Effector CD8-positive, alpha-beta T cell (primary cell): ENCODE results near the gene TBX2.

Experiments used
- DNase-seq: peaks from one replicate; lab custom pipeline; 2025; lab: John Stamatoyannopoulos, UW

The TBX2 gene

DNA sequence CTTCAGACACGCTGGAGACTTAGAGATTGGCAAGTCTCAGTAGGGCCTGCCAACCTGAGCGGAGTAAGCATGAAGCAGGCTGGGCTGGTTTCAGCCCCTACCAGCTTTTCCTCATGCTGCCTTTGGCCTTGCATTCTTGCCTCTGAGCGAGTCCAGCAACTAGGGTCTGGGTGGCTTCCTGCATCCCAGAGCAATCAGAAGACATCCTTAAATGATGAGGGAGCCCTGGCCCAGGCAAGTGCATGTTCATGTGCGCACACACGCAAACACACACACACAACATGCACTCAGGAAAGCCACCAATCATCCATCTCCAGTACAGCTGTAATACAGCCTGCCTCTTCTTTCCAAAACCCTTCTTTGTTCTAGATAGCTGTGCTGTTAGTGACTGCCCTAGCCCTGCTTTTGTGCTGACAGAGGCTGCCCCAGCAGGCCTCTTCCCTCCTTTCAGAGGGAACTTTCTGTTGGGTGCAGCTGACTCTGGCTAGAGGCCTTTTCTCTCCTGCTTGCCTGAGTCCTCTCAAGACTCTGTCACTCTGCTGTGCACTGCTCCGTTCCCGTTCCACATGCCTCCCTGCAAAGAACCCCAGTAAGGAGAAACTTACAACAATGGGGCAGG lies 30.7 kb upstream of the TBX2 start:
- no peak for DNase-seq

DNA sequence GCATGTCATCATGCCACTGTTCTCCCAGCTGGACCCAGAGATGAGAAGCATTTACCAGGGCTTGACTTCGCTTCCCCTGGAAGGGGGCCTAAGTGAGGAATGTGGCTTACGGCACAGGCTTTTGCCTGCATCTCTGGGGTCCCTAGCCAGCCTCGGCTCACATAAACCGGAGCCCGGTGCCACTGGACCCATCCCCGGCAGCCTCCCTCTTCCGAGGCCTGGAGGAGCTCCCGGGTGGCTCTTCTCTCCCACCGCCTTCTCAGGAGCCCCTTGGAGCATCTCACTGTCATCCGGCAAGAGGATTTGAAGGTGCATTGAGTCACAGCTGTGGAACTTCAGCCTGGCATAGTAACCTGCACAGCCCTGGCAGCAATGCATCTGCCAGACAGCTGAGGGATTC lies 29.9 kb upstream of the TBX2 start:
- DNase-seq, result no peak

DNA sequence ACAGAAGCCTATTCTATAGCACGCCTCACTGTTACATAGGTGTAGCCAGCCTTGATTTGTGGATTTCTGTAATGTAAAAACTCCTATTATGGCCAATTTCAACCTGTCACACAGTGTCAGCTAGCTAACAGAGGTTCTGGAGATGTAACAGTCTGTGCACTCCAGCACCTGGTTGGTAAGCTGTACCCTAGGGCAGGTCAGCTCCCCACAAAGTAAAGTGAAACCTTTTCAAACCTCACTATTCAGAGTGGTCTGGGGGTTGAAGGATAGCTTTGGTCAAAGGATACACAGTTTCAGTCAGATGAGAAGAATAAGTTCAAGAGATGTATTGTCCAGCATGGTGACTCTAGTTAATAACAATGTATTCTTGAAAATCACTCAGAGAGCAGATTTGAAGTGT lies 28.5 kb upstream of the TBX2 start:
- no peak for DNase-seq

DNA sequence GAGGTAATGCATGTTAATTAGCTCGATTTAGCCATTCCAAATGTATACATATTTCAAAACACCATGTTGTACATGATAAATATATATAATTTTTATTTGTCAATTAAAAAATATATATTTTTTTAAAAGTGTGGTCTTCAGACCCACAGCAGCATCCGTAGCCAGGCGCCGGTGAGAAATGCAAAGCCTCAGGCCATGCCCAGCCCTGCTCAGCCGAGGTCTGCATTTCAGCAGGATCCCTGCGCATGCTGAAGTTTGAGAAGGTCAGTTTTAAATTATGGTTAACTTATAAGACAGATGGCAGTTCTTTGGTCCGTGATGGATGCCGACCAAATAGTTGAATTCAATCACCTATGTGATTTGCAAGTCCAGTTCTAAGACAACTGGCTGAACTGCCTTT lies 28.0 kb upstream of the TBX2 start:
- no peak for DNase-seq

DNA sequence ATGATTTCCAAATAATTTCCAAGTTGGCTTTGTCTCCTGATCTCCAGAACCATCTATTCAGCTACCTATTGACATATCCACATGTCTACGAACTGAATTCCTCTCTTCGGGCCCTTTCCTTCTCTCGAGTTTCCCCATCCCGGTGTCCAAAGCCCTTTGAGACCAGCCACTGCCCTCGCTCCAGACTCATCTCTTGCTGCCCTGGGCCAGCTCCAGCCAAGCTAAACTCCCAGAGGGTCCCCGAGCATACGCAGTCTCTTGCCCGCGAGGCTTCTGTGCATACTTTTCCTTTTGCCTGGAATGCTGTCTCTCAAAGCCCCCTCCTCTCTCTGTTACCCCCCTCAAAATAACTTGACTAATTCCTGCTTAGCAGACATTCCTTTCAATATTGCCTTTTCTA lies 27.2 kb upstream of the TBX2 start:
- DNase-seq, result no peak

DNA sequence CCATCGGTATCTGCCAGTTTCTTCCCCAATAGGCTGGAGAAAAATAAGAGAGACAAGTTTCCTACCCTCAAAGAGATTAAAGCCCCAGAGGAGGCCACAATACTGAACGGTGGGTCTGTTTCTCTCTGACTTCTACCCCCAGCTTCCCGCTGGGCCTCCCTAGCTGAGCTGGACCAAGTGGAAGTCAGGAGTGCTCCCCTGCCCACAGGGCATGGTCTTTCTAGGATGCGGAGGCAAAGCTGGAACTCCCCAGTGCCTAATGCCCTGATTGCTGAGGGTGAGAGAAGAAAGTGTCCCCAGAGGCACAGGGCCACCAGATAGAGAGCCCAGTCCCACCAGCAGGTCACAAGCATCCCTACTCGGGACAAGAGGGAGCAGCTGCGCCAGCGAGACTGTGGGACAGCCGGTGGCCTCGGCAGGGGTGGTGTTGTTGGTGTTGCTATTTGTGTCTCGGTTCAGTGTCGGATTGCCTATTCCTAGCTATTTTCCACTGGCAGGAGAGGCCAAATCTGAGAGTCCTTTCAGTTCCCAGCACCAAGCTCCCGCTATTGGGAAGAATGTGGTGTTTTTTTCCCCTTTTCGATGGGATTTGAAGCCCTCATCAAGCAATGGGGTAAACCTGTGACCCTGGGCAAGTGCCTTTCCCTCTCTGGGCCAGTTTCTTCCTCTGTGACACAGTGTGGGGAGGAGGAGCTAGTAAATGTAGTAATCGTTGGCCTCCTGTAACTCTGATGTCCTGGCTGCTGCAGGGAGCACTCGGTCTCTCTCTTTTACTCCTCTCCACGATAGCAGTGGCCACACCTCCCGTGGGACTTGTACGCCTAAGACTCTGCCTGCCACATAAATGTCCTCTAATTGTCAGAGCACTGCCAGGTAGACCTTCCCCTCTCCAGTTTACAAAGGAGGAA lies 22.5 kb upstream of the TBX2 start:
- DNase-seq, result no peak

DNA sequence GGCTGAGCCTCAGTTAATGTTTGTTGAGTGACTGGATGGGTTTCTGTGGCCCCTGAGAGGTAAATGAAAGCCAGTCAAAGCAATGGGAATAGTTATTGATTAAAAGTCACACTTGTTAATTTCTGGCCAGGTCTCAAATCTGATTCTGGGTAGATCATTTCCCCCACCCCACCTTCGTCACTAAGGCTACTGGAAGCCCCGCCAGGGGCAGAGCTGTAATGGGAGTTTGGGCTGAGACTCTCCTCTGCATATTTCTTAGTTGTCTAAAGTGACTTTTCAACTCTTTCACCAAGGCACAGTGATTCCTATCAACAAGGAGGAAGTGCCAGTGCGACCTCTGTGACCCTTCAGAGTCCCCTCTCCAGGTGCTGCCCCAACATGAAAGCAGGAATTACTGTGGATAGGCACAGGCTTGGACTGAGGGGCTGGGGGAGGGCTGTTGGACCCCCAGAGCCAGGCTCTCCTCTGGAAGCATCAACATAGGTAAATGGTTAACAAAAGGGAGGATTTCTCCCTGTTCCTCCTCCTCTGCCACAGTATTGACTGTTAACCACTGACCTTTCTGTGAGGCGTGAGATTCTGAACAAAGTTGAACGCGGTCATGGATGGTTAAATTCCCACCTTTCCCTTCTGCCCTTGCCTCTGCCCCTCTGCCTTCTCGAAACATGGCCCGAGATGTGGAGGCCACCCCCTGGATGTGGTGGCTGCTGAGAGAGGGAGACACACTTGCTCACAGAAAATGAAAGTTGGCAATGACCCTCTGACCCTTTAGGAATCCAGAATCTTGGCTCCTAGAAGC lies 20.8 kb upstream of the TBX2 start:
- DNase-seq, result no peak

DNA sequence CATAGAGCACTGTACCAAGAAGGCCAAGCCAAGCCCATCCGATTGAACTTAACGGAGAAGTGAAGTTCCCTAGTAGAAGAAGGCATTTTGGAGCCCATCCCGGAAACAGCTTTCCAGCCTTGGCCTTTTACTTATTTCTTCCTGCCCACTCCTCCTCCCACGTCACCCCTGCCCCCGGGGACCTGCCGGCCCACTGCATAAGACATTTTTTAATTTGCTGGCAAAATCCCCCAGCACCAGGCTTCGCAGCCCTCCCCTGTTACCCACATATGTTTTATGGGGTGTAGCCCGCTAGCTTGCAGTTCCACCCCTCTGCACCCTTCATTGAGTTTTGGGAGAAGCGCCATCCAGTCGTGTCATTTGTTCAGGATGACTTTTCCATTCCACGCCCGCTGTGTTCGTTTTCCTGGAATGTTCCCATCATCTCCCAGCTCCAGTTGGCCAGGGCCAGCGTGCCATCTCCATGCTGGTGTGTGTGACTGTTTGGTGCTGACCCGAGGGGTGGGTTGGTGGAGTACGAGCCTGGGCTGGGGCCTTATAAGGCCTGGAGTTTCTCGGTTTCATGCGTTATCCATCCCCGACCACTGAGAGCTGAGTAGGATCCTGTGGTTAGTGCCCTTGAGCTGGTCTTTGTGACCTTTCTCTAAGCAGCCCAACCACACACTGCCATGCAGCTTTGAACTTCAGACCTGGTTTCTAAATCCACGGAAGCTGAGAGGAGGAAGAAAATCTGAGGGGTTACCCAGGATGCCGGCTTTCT lies 20.0 kb upstream of the TBX2 start:
- no peak for DNase-seq

DNA sequence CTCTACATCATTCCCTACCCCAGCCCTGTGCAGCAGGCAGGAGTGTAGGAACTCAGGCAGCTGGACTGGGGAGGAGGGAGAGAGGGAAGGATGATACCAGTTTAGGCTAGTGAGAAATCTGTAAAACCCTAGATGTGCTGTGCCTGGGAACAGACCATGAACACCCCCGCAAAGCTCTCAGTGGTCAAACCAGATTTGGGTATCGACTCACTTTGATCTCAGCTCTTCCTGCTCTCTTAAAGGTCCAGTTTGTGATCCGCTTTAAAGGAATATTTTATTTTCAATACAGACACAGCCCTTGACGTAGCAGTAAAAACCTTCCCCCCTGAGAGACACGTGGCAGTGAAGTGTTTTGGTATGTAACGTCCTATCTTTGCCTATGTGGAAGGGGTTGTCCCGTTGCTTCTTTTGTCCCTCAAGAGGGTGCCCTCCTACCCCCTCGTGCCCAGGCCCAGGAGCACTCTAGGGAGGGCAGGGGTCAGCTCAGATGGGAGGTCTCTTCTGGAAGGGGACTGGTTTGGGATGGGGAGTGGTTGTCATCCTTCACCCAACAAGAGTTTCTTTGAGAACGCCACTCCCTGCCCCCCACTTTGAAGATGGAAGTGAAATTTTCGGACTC lies 19.3 kb upstream of the TBX2 start:
- no peak for DNase-seq

DNA sequence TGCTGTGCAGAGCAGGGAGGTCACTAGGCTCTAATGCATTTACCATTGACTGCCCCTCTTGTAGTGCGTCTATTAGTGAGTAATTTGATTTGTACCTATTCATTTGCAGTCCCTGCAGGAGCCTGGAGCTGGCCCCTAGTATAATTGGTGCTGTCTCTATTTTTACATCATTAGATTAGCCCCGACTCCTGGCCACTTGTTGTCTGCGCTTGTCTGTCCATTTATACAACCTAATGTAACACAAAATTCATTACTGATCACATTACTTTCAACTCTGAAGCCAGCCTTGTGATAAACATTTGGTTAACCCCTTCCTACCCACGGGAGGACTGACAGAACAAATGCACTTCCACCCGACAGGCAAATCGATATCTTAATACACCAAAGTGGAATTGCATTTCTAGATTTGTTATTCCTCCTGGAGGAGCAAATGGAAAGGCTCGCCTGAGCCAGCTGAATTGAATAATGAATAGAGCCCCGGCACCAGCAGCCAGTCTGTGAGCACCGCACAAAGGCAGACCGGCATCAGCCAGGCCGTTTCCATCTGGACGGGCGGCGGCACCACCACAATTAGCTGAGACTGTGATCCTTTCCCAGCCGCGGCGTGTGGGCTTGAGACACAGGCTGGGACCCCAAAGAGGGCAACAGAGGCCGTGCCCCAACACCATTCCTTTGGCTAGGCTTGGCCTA lies 18.7 kb upstream of the TBX2 start:
- no peak for DNase-seq

DNA sequence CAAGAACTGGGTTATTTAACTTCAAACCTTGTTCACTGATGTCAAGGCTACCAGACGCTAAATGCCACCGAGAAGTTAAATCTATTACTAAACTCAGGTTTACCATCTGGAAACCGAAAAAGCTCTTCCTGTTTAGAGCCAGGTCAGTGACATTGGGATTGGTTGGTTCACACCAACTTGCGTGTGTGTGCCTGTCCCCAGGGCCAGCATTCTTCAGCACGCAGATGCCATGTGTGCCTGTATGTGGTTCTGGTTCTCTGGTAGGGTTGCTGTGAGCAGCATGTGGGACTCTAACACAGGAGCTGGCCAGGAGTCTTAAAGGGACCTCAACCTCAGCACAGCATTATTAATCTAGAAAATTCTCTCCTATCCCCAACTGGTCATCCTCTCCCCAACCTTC lies 18.1 kb upstream of the TBX2 start:
- DNase-seq, result no peak

DNA sequence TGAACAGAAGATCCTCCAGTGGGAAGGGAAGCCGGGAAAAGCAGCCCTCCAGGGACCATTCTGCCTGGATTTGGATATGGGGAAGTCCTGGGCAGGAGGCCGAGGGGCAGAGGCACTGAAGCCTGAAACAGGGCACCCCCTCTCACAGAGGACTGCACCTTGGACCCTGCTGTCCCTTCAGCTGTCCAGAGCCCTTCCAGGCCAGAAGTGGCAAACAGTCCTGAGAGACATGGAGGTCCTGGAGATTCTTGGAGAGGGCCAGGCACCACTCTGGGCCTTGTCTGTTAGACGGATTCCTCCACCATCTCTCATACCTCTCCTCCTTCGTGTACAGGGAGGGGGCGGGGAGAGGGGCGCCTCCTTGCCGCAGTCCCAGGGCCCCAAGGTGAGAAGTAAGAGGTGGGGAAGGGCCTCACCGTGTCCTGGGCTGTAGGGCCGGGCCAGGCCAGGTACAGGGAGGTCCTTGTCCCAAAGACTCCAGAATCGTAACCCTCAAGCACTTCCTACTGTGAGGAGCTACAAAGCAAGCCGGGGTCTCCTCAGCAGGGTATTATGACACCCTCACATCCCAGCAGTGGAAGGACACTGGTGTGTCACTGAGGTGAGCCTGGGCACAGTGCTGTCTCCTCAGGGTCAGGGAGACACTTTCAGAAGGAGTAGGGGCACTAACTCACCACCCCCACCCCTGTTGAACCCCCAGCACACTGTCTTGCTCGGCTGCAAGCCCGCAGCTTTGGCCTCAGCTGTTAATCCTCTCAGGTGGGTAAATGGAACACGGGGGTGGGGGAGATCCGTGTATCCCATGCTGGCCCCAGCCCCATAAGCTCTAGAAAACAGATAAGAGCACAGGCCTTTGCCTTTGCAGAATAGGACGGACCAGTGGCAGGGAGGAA lies 16.6 kb upstream of the TBX2 start:
- no peak for DNase-seq

DNA sequence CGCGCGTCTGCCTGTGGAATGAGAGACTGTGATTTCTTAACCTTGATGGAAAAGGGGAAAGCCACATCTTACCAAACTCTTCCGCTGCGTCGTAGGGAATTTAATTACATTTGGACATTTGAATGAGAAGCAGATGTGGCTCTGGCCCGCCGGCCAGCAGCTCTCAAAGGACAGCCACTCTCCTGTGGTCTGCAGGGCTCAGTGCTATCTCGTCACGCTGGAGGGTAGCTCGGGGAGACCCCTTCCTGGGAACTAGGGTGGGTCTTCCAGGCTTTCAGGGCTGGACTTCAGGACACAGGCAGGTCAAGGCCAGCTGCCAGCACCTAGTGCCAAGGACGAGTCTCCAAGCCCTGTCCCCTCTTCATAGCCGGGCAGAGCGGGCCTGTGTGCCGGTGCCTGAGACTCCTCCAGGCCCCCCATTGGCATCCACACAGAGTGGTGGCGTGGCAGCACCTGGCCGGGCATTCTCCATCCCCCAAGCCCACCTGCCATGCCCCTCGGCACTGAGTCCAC lies 15.9 kb upstream of the TBX2 start:
- no peak for DNase-seq

DNA sequence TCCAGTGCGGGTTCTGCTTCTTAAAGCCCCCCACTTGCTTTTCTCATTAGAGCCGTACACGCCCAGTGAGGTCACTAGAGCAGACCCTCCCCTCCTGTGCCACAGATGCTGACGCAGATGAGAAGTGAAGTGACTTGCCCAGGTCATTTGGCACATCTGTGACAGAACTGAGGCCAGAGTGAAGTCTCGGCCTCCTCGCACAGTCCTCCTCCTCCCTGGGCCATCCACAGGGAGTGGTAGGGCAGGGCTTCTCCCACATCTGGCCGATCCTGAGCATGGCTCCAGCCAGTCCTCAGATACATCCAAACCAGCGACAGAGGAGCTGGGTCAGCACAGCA lies 15.3 kb upstream of the TBX2 start:
- no peak for DNase-seq

DNA sequence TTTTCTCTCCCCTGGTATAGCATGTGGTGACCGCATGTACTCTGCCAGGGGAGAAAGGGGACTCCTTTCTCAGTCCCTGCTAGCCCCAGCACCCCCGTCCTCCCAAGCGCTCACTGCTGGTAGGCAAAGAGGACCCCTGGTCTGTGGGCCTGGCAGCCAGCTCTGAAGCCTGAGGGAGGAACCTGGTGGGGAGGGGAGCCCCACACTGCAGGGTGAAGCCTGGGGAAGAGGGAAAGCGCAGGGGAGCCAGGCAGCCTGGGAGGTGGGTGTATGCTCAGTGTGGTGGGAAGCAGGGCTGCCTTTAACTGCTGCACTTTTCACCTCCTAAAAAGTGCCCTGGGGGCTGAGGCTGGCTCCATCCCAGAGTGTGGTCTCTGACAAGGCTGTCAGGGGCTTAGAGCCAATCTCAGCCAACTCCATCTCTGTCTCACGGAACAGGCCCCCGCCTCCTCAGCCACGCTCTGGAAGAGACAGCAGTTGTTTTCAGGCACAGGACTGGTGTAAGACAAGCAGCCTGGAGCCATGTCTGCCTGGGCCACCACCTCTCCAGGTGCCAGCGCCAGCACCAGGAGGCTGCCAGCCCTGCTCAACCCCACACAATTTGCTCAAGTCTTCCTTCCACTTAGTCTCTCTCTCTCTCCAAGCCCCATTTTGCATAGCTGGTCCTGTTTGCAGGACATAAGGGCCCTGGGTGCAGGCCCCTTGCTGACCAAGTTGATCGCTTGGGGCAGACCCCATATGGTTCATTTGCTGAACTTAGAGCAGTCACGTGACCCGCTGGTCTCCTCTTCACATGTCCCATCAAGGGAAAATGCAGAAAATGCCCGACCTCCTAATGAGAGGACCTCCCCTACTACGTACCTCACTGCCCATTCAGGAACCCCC lies 14.7 kb upstream of the TBX2 start:
- DNase-seq, result no peak

DNA sequence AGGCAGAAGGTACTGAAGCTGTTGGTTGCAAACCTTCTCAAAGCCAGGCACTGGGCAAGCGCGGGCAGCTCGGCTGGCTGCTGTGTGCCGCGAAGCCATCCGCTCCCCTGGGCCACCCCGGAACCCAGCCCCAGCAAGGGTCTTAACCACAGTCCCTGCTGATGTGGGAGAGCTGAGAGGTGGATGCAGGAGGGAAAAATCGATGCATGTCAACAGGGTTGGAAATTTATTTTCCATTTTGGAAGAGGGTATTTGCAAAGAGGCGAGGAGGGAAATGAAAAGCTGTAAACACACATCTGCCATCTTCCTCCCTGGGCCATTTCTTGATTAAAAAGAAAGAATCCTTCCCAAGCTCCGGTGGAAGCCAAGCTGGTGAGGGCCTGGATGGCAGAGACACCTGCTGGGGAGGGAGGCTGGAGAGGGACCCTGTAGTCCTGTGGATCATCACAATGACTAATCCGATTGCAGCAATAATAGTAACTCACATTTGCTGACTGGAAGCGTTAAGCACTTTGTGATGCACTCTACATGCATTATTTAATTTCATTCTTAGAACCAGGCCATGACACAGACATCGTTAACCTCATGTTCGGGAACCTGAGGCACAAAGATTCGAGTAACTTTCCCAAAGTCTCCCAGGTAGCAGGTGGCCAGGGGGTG lies 13.9 kb upstream of the TBX2 start:
- DNase-seq, result no peak

DNA sequence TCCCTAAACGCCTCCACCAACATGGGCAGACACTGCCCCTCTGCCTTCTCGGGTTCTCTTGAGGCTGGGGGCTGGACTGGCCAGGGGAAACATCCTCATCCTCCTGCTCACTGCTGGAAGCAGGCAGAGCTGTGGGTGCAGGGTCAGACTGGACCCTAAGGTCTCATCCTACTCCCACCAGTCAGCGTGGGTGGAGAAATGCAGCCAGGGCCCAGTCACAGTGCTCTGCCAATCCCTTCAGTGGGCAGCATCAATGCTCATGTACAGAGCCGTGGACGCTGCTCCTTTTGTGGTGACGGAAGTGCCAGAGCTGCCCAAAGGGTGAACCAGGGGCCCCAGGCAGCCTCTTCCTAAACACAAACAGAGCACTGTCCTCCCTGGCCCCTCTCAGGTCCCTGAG lies 13.4 kb upstream of the TBX2 start:
- no peak for DNase-seq

DNA sequence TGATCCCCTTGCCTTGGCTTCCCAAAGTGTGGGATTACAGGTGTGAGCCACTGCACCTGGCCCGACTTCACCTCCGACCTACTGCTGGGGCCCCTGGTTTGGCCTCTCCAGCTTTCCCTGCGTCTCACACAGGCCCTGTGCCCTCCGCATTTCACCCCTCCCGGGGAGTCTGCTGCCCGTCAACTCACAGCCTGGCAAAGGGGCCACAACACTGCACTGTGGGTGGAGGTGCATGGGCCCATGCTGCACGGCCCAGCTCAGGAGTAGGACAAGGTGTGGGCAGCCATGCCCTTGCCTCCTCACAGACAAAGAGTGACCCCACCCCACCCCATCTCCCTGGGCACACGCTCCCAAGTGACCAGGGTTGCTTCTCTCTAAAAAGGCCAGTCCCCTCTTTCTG lies 12.6 kb upstream of the TBX2 start:
- no peak for DNase-seq
